Right lobe of liver (tissue), 6 donors: ENCODE data around the gene SMIM5. TPM values are rescaled to one million over a fixed set of nuclear protein-coding genes. Genes with fewer than 3 reads are reported as not detected.
A peak's percentile ranks its signal among the peaks of the same experiment; 100 is the strongest.

Source experiments
- ATAC-seq, 4 donors: fragments of 200-7000 bp; cut with Tn5 transposase; one replicate each; pipeline ENCODE4 v1.9.1; 2020; ENCODE audit warnings: mild to moderate bottlenecking in 4 of 4, moderate library complexity in 4 of 4
- DNase-seq, 3 donors: peaks; one replicate each; pipeline ENCODE4 v3.0.0-alpha.2; 2020
- H3K27ac ChIP-seq, 3 donors: fragments of 200-600 bp; one replicate each; pipeline ENCODE4 v1.8.0; 2022
- H3K27me3 ChIP-seq, 2 donors: fragments of 200-600 bp; one replicate each; pipeline ENCODE4 v1.8.0; 2022
- H3K36me3 ChIP-seq, 4 donors: fragments of 200-600 bp; sonication (generic) in 1 of 4; one replicate each; pipeline versions ENCODE4 v1.5.1 to v1.8.0; 2017 to 2022; ENCODE audit warnings: control low read depth in 1 of 4
- H3K4me1 ChIP-seq, 4 donors: fragments of 200-600 bp; sonication (generic) in 1 of 4; one replicate each; pipeline versions ENCODE4 v1.5.1 to v1.8.0; 2017 to 2022; ENCODE audit warnings: control low read depth in 1 of 4
- H3K4me3 ChIP-seq, 3 donors: fragments of 200-600 bp; one replicate each; pipeline ENCODE4 v1.8.0; 2022
- H3K9me3 ChIP-seq, 4 donors: fragments of 200-600 bp; sonication (generic) in 1 of 4; one replicate each; pipeline versions ENCODE4 v1.5.1 to v1.8.0; 2017 to 2022; ENCODE audit warnings: control low read depth in 1 of 4
- POLR2A ChIP-seq: fragments of 450-650 bp; IDR thresholded peaks from one replicate; pipeline ENCODE4 v1.6.1; 2017; ENCODE audit warnings: antibody characterized with exemption, mild to moderate bottlenecking
- WGBS: methylation state at CpG from one replicate; pipeline ENCODE4 v1.1.6; 2018; ENCODE audit warnings: low coverage, low lambda C conversion rate; ENCODE audit not compliant: insufficient coverage; ENCODE audit errors: missing lambda C conversion rate; 5-methylcytosine and 5-hydroxymethylcytosine counted together
- intact Hi-C, 2 donors: fragments of 100-400 bp; cut with DNase I; formaldehyde crosslinking; loops; one replicate each; pipeline versions ENCODE4 v1.11.2 to v1.14.1; 2022
- total RNA-seq, 6 experiments: library from RNA; depleted of rRNA in 2 of 6; stranded (reverse); fragments of >200 nt in 2 of 6; fragmentation: NEBNext Ultra II Directional in 3 of 6; extraction: Animal tissue kit (Norgen Biotek cat#: 25700) in 3 of 6; gene quantifications; one replicate each; pipeline versions ENCODE4 v1.1.0 to v1.2.4, GENCODE V29; 2016 to 2023
- TF ChIP-seq, protein P1 (sequence below), 4 donors: fragments of 200-600 bp in 3 of 4; fragments of 450-650 bp in 1 of 4; IDR thresholded peaks; one replicate each; pipeline versions ENCODE4 v1.5.1 to v1.8.0; 2016 to 2022; ENCODE audit warnings: antibody characterized with exemption in 4 of 4, mild to moderate bottlenecking in 2 of 4
- donor health status: DM: no; HTN: yes; CAD: no.
- donor health status: DM: no; HTN: no; CAD: no.
- donor health status: DM: no; HTN: no; CAD: no.
- donor health status: DM: no; HTN: yes; CAD: no.
- donor health status: DM: no; HTN: yes; CAD: no.

The SMIM5 gene
- total RNA-seq, 6 experiments from 2014 or later = 0.06 to 0.78 (median 0.29) TPM; not detected in 1

GRCh38 chr17:75688209-75688825 lies 55.1 kb downstream of the SMIM5 start:
- peak in 1 of 3 donors; percentile 42 for DNase-seq
- TF ChIP-seq POLR2A = no peak
- TF ChIP-seq, protein P1, sequence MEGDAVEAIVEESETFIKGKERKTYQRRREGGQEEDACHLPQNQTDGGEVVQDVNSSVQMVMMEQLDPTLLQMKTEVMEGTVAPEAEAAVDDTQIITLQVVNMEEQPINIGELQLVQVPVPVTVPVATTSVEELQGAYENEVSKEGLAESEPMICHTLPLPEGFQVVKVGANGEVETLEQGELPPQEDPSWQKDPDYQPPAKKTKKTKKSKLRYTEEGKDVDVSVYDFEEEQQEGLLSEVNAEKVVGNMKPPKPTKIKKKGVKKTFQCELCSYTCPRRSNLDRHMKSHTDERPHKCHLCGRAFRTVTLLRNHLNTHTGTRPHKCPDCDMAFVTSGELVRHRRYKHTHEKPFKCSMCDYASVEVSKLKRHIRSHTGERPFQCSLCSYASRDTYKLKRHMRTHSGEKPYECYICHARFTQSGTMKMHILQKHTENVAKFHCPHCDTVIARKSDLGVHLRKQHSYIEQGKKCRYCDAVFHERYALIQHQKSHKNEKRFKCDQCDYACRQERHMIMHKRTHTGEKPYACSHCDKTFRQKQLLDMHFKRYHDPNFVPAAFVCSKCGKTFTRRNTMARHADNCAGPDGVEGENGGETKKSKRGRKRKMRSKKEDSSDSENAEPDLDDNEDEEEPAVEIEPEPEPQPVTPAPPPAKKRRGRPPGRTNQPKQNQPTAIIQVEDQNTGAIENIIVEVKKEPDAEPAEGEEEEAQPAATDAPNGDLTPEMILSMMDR (IDR thresholded peaks at IDR 0.05) = no peak
- H3K4me1 ChIP-seq = no peaks in the 10 kb centered on the region
- H3K4me3 ChIP-seq = no peak overlapping the region
- 63% methylated on average over 9 of the region's 11 CpGs for WGBS
- H3K27ac ChIP-seq = peak overlapping the region in 2 of 3 donors; percentile 18 to 28
- peaks cover 0 to 3% (median 2%) of the 10 kb centered on the region in 4 donors for H3K36me3 ChIP-seq
- no peaks in the 10 kb centered on the region for H3K27me3 ChIP-seq
- intact Hi-C loops = no loop called here
- ATAC-seq = peak in 2 of 4 donors; percentile 19 to 40
- H3K9me3 ChIP-seq = no peaks in the 10 kb centered on the region

GRCh38 chr17:75689441-75689873 lies 56.2 kb downstream of the SMIM5 start:
- no peaks in the 10 kb centered on the region for H3K27me3 ChIP-seq
- no peak for TF ChIP-seq POLR2A
- TF ChIP-seq, protein P1 (IDR thresholded peaks at IDR 0.05) = no peak
- no peaks in the 10 kb centered on the region for H3K4me1 ChIP-seq
- H3K27ac ChIP-seq = no peak overlapping the region
- H3K36me3 ChIP-seq = peaks cover 0 to 7% (median 3%) of the 10 kb centered on the region in 4 donors
- ATAC-seq (no peak), DNase-seq (no peak)
- WGBS = 71% methylated on average over 5 of the region's 6 CpGs
- H3K4me3 ChIP-seq = no peak overlapping the region
- no peaks in the 10 kb centered on the region for H3K9me3 ChIP-seq
- intact Hi-C loops = no loop called here

Other genes with a start within 250 kb of the SMIM5 start
- 10 to 100 TPM; 42.4 to 70.5 (median 53.8) TPM for gene GRB2, start 227.8 kb upstream of the SMIM5 start, total RNA-seq
- gene TMEM94, start 176.8 kb upstream of the SMIM5 start, total RNA-seq = 10 to 100 TPM; 24.2 to 47.1 (median 29.6) TPM
- gene CASKIN2, start 117.9 kb upstream of the SMIM5 start, total RNA-seq = 10 to 100 TPM in 4 of 6 experiments, 1 to 10 TPM in 2; 9.0 to 26.0 (median 12.0) TPM
- gene TSEN54, start 116.9 kb upstream of the SMIM5 start, total RNA-seq = 10 to 100 TPM in 4 of 6 experiments, 1 to 10 TPM in 2; 8.5 to 13.6 (median 10.2) TPM
- 10 to 100 TPM; 32.8 to 71.4 (median 44.6) TPM for gene LLGL2, start 107.7 kb upstream of the SMIM5 start, total RNA-seq
- gene MYO15B, start 45.6 kb upstream of the SMIM5 start, total RNA-seq = 100 to 1,000 TPM in 1 of 6 experiments, 10 to 100 TPM in 5; 26.4 to 104 (median 52.9) TPM
- gene RECQL5, start 33.7 kb downstream of the SMIM5 start, total RNA-seq = 10 to 100 TPM; 13.5 to 24.8 (median 18.4) TPM
- gene SAP30BP, start 33.9 kb downstream of the SMIM5 start, total RNA-seq = 10 to 100 TPM; 24.0 to 36.0 (median 27.0) TPM
- 1 to 10 TPM in 5 of 6 experiments, under 1 TPM in 1; 0.92 to 4.1 (median 2.0) TPM for gene ITGB4, start 88.0 kb downstream of the SMIM5 start, total RNA-seq
- 10 to 100 TPM; 38.6 to 87.4 (median 76.9) TPM for gene GALK1, start 131.8 kb downstream of the SMIM5 start, total RNA-seq
- 10 to 100 TPM in 4 of 6 experiments, 1 to 10 TPM in 2; 5.8 to 29.2 (median 11.1) TPM for gene UNK, start 151.4 kb downstream of the SMIM5 start, total RNA-seq
- gene UNC13D, start 211.0 kb downstream of the SMIM5 start, total RNA-seq = 10 to 100 TPM in 3 of 6 experiments, 1 to 10 TPM in 3; 3.4 to 12.5 (median 10.7) TPM
- gene WBP2, start 221.9 kb downstream of the SMIM5 start, total RNA-seq = 10 to 100 TPM; 57.5 to 99.2 (median 68.7) TPM
- gene TRIM47, start 245.1 kb downstream of the SMIM5 start, total RNA-seq = 10 to 100 TPM in 5 of 6 experiments, 1 to 10 TPM in 1; 9.1 to 27.0 (median 21.5) TPM